GM12892 (cell line): ENCODE measurements around the gene ST3GAL6.

Experiments
- POLR2A ChIP-seq: IDR thresholded peaks from 2 replicates; pipeline ENCODE4 v1.6.1; 2011; ENCODE audit warnings: low read depth, low read length, control low read depth
- POLR2AphosphoS5 ChIP-seq: IDR thresholded peaks from 2 replicates; pipeline ENCODE4 v1.6.1; 2011; ENCODE audit warnings: low read depth, low read length, control low read depth
- TAF1 ChIP-seq: IDR thresholded peaks from 2 replicates; pipeline ENCODE4 v1.6.1; 2011; ENCODE audit warnings: low read depth, mild to moderate bottlenecking, control low read depth, low read length, borderline replicate concordance

DNA sequence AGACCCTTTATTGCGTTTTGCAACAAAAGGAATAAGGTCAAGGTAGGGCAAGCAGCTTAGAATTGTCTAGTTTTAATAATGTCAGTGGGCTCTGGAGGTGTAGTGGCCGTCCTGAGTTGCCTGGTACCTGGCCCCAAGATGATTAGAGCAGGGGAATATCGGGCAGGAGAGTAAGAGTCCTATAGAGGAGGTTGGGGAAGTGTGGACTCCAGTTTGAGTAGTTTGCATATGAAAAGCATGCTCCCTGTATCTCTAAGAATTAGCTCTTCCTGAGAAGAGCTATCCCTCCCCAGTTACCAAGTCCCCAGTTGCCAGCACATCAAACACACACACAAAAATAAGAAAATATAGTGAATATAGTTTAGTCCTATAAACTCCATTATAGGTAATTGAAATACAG lies 49.2 kb upstream of the ST3GAL6 start:
- TF ChIP-seq POLR2A: no peak
- TF ChIP-seq POLR2AphosphoS5: no peak
- no peak for TF ChIP-seq TAF1
